Measurements from ENCODE around the gene HAAO.
"Not testable (repeated sequence)": the region's sequence is repeated elsewhere in the genome, so short reads cannot be mapped to it uniquely, and the experiment has no call there.

HAAO gene

GRCh38 chr2:42743659-42743990, 48.8 kb downstream of the HAAO start:
- no peak for DNase-seq

GRCh38 chr2:42742740-42743658, 49.4 kb downstream of the HAAO start:
- DNase-seq = no peak

- no peak for DNase-seq
Observed at GRCh38 chr2:42741140-42741539, 51.2 kb downstream of the HAAO start.

- no peak for DNase-seq
Observed at GRCh38 chr2:42736598-42737322, 55.6 kb downstream of the HAAO start.

GRCh38 chr2:42733852-42734251, 58.5 kb downstream of the HAAO start:
- DNase-seq = no peak

GRCh38 chr2:42731316-42731715, 61.1 kb downstream of the HAAO start:
- DNase-seq = not testable (repeated sequence)

GRCh38 chr2:42726680-42727079, 65.7 kb downstream of the HAAO start:
- DNase-seq = no peak

- DNase-seq = no peak
Observed at GRCh38 chr2:42725657-42726056, 66.7 kb downstream of the HAAO start.

GRCh38 chr2:42724886-42725285, 67.5 kb downstream of the HAAO start:
- no peak for DNase-seq

- no peak for DNase-seq
Observed at GRCh38 chr2:42723465-42723864, 68.9 kb downstream of the HAAO start.

GRCh38 chr2:42722320-42723190, 69.8 kb downstream of the HAAO start:
- peak in 1 of 2 donors; percentile 11 for DNase-seq

GRCh38 chr2:42721898-42722297, 70.5 kb downstream of the HAAO start:
- DNase-seq = no peak
